Retina (tissue), 1 donor: ENCODE measurements around the gene COL20A1.
A peak's percentile ranks its signal among the peaks of the same experiment; 100 is the strongest.
"Not testable (repeated sequence)": the region's sequence is repeated elsewhere in the genome, so short reads cannot be mapped to it uniquely, and the experiment has no call there.

Experiments
- DNase-seq: peaks from one replicate; pipeline ENCODE4 v3.0.0-alpha.2; 2016

The COL20A1 gene

GRCh38 chr20:63336232-63336752 lies 43.3 kb downstream of the COL20A1 start:
- DNase-seq, result no peak

GRCh38 chr20:63337786-63338420 lies 44.9 kb downstream of the COL20A1 start:
- no peak for DNase-seq

GRCh38 chr20:63339154-63340094 lies 46.4 kb downstream of the COL20A1 start:
- DNase-seq, result not testable (repeated sequence)

GRCh38 chr20:63340158-63340688 lies 47.2 kb downstream of the COL20A1 start:
- DNase-seq, result not testable (repeated sequence)

GRCh38 chr20:63342561-63343459 lies 49.8 kb downstream of the COL20A1 start:
- DNase-seq, result no peak

- DNase-seq, result no peak
Observed at GRCh38 chr20:63343460-63344445, 50.8 kb downstream of the COL20A1 start.

GRCh38 chr20:63344616-63345327 lies 51.8 kb downstream of the COL20A1 start:
- DNase-seq, result no peak

- no peak for DNase-seq
Observed at GRCh38 chr20:63345328-63346100, 52.5 kb downstream of the COL20A1 start.

GRCh38 chr20:63346131-63347080 lies 53.4 kb downstream of the COL20A1 start:
- no peak for DNase-seq

GRCh38 chr20:63347081-63347741 lies 54.2 kb downstream of the COL20A1 start:
- DNase-seq, result no peak

GRCh38 chr20:63347950-63348827 lies 55.2 kb downstream of the COL20A1 start:
- peak; percentile 57 for DNase-seq

- DNase-seq, result no peak
Observed at GRCh38 chr20:63348828-63349515, 56.0 kb downstream of the COL20A1 start.

- no peak for DNase-seq
Observed at GRCh38 chr20:63349516-63349895, 56.5 kb downstream of the COL20A1 start.

- no peak for DNase-seq
Observed at GRCh38 chr20:63350196-63350595, 57.2 kb downstream of the COL20A1 start.

GRCh38 chr20:63350597-63351325 lies 57.8 kb downstream of the COL20A1 start:
- DNase-seq, result no peak

- no peak for DNase-seq
Observed at GRCh38 chr20:63351326-63351700, 58.3 kb downstream of the COL20A1 start.
